Anterior cingulate cortex (tissue), 58 donors: ENCODE data around the gene SDC1.
"Not testable (repeated sequence)": the region's sequence is repeated elsewhere in the genome, so short reads cannot be mapped to it uniquely, and the experiment has no call there.

Source experiments
- DNase-seq, 58 donors: peaks; one replicate each; lab custom pipeline; 2025; lab: John Stamatoyannopoulos, UW

The SDC1 gene, protein sequence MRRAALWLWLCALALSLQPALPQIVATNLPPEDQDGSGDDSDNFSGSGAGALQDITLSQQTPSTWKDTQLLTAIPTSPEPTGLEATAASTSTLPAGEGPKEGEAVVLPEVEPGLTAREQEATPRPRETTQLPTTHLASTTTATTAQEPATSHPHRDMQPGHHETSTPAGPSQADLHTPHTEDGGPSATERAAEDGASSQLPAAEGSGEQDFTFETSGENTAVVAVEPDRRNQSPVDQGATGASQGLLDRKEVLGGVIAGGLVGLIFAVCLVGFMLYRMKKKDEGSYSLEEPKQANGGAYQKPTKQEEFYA

GRCh38 chr2:20224716-20225293 lies at the start of gene SDC1:
Gene SDC1 (minus strand): TSS chr2:20225130. CDS start chr2:20224867, 263 bp downstream.
- peak in 5 of 58 donors; percentile 16 to 41 (median 19) for DNase-seq

DNA sequence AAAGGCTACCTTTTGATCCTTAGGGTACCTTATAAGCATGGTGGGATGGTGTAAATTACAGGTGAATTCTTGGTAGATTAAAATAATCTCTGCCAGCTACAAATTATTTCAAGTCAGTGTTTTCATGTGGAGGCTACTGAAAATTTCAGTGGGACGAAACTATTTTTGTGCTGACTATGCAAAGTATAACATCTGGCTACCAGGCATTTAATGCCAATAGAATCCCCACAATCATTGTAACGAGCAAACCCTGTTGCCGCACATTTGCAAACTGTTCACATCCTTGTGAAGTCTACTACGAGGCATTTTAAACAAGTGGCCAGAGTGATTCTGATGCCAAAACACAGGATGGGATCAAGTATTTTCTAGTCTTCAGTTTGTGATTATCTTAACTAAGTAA lies 48.1 kb upstream of the SDC1 start:
- DNase-seq, result no peak

GRCh38 chr2:20268317-20268716 lies 43.4 kb upstream of the SDC1 start:
- not testable (repeated sequence) for DNase-seq

DNA sequence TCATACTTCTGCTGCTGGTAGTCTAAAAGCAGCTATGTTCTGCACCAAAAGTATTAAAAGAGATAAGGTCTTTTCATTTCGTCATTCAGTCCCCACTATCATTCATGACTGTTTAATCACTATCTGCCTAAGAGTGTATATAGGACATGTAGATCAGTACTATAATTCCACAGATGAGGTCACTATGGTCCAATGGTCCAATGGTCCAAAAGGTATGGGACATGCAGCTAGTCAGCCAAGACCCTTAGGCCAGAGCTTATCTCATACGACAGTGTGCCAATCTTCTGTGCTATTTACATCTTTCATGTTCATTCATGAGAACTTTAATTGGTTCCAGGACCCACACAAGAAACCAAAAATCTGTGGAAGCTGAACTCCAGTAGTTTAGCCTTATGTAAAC lies 42.6 kb upstream of the SDC1 start:
- DNase-seq, result no peak

DNA sequence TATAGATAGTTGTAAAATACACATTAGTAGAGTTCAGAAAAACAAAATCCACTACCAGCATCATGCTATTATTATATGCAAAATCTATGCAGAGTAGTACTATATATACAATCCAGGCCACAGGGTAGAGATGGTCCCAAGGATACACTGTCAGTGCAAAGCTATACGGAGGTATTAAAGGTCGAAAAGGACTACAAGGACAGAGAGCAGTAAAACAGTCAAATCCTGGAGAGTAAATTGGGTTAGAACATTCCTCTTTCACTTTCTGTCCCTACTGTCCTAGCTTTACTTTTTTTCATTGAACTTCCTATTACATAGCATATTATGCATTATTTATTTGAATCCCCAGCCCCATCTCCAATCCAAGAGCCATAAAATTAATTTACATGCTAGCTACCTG lies 39.7 kb upstream of the SDC1 start:
- DNase-seq, result no peak

GRCh38 chr2:20257411-20257810 lies 32.5 kb upstream of the SDC1 start:
- DNase-seq, result no peak

DNA sequence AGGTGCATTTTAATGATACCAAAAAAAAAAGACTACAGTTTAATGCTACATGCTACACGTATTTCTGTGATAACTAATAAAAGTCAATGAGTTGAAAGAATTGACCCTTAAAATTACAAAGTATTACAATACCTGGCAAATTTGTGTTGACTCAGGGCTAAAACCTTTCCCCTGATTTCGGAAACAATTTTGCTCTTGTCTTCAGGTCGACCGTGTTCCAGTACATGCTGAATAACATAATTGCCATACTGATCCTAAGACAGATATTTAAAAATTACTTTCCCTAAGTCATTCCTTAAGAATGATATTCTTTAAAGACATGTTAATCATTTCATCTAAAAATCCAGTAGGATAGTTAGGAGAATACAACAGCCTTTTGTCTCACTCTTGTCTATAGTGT lies 29.8 kb upstream of the SDC1 start:
- no peak for DNase-seq

GRCh38 chr2:20250436-20250835 lies 25.5 kb upstream of the SDC1 start:
- DNase-seq, result no peak

- DNase-seq, result no peak
Observed at GRCh38 chr2:20249170-20249569, 24.2 kb upstream of the SDC1 start.

DNA sequence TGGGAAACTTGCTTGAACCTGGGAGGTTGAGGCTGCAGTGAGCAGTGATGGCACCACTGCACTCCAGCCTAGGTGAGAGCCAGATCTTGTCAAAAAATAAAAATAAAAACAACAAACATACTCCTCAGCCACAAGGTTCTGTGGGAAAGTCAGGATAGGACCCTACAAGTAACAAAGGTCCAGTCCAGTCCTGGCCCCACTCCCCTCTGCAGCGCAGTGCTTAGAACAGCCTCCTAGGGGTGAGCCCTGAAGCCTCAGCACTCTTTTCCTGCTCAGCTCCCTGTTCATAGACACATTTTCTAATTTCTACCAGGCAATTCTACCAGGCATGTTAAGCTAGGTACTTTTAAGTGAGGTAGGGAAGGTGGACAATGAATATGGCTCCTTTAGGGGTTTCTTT lies 22.2 kb upstream of the SDC1 start:
- no peak for DNase-seq

DNA sequence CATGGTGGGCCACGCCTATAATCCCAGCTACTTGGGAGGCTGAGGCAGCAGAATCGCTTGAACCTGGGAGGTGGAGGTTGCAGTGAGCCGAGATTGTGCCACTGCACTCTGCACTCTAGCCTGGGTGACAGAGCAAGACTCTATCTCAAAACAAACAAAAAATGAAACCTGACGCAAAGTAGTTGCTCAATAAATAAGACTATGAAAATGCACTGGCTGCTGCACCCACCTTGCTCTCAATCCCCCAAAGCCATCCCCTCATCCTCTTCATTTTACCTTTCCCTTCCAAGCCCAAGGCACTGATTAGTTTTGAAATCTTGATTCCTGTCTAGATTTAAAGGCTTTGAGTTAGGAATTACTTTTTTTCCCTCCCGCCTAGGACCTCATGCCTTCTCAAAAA lies 18.7 kb upstream of the SDC1 start:
- not testable (repeated sequence) for DNase-seq

DNA sequence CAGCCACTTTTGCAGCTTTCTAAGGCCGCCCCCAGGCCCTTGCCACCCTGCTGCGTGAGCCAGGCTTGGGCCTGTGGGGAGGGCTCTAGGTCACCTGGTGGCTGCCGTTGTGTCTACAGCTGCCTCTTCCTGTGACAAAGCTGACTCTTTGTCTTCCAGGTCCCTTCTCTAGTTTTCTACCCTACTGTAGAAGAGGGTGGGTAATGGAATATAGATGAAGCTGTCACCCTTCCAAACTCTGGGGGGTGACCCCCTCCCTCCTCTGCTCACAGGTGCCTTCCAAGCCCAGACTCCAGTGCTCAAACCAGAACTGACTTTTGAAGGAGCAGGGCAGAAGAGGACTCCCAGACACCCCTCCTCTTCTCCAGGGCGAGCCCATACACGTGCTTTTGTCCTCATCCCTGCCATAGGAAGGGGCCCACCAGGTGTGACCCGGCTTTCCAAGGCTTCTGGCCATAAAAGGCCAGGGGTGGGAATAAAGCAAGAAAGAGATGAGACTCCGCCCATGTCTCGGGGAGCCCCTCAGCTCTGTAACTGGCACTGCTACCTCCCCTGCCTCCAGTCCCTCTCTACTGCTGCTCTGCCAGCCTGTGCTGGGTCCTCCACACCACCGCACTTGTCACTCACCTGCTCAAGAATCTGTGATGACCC lies 17.9 kb upstream of the SDC1 start:
- DNase-seq, result no peak

DNA sequence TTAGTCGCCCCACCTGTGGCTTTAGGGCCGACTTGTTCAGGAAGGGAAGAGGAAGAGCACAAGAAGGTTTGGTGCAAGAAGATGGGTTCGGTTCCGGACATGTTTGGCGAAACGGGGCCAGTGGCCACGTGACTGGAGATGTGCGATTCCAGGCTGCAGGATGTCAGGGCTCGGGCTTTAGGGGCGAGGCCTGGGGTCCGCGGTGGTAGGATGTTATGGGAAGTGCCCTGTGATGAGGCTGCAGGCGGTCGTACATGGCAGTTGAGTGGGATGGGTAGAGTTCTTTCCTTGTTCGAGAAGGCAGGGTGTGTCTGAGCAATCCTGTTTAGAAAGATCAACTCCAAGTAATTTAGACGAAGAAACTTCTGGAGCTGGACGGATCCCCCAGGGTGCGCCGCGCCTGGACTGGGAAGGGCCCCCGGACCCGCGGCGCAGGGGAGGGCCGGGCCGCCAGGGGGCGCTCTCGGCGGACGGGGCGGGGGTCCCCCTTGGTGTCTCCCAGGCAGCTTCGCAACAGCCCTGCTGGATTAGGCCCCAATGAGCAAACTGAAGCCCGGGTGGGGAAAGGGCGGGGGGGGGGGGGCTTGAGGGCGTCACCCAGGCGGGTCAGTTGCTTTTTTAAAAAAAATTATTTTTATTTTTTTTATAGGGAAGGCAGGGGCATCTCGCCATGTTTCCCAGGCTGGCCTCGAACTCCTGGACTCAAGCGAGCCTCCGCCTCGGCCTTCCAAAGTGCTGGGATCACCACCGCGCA lies 17.2 kb upstream of the SDC1 start:
- no peak for DNase-seq

GRCh38 chr2:20240291-20240690 lies 15.4 kb upstream of the SDC1 start:
- DNase-seq, result peak in 5 of 58 donors; percentile 7 to 39 (median 12)

GRCh38 chr2:20236496-20236895 lies 11.6 kb upstream of the SDC1 start:
- DNase-seq, result no peak

DNA sequence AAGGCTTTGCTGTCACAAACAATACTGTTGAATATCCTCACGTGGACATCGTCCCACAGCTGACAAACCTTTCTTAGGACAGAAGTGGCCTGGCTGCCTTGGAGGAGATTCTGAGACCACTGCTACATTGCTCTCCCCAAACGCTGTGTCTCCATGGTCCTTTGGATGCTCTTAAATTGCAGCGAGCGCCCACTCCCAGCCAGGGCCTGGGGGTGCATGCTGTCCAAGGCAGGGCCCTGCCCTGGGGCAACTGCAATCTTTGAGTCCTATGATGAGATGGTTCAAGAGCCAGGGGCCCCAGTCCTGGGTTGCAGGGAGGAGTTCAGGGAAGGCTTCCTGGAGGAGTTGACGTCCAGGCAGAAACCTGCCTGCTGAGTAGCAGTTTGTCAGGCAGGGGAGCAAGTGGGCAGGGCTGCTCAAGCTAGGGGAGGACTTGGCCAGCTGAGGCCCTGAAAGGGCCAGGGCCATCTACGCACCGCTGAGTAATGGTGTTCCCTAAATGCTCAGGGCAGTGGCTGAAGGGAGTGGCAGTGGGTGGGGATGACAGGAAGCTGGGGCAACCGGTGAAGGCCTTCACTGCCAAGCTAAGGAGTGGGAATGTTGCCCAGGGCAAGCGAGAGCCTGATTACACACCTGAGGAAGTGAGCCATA lies 10.8 kb upstream of the SDC1 start:
- DNase-seq, result no peak

GRCh38 chr2:20234597-20234996 lies 9.7 kb upstream of the SDC1 start:
- DNase-seq, result not testable (repeated sequence)

- no peak for DNase-seq
Observed at GRCh38 chr2:20232837-20233207, 7.9 kb upstream of the SDC1 start.

- no peak for DNase-seq
Observed at GRCh38 chr2:20231598-20232026, 6.7 kb upstream of the SDC1 start.

GRCh38 chr2:20231159-20231558 lies 6.2 kb upstream of the SDC1 start:
- no peak for DNase-seq

DNA sequence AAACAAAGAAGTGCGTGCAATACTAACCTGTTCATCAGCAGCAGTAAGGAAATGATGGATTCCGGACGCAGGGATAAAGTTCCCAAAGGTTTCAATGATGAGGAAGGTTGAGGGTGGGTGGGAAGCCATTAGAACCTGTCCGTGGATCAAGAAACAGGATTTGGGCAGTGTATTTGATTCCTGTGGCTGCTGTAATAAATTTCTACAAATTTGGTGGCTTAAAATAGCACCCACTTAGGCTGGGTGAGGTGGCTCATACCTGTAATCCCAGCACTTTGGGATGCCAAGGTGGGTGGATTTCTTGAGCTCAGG lies 5.1 kb upstream of the SDC1 start:
- no peak for DNase-seq
